GM12878 (cell line): ENCODE data around the gene HOXD10.

ENCODE experiments used
- BCL3 ChIP-seq: IDR thresholded peaks from 2 replicates; pipeline ENCODE4 v1.6.1; 2011; ENCODE audit warnings: borderline replicate concordance, low read depth, mild to moderate bottlenecking, moderate library complexity, low read length; ENCODE audit not compliant: insufficient read depth, poor library complexity, severe bottlenecking
- CEBPZ ChIP-seq: fragments of 150-350 bp; IDR thresholded peaks from 2 replicates; pipeline ENCODE4 v1.6.1; 2016; ENCODE audit warnings: low read depth, low read length
- CHD4 ChIP-seq: fragments of 200-600 bp; sonication (generic); IDR thresholded peaks from 2 replicates; pipeline ENCODE4 v1.6.1; 2016; ENCODE audit warnings: mild to moderate bottlenecking
- CTCF ChIP-seq, 3 experiments: IDR thresholded peaks in 2 of 3; conservative IDR thresholded peaks in 1 of 3; 2 replicates each; pipeline ENCODE4 v1.5.1; 2011; ENCODE audit warnings: low read depth in 3 of 3, low read length in 3 of 3, mild to moderate bottlenecking in 3 of 3, control low read depth in 2 of 3, moderate library complexity in 2 of 3, inconsistent platforms in 1 of 3, mixed read lengths in 1 of 3; ENCODE audit not compliant: control insufficient read depth in 2 of 3, insufficient read depth in 1 of 3; ENCODE audit errors: extremely low read depth in 1 of 3
- NR2C1 ChIP-seq: fragments of 450-650 bp; IDR thresholded peaks from 2 replicates; pipeline ENCODE4 v1.6.1; 2017; ENCODE audit warnings: antibody characterized with exemption, mild to moderate bottlenecking, moderate library complexity
- POLR2A ChIP-seq: IDR thresholded peaks from 2 replicates; pipeline ENCODE4 v1.6.1; 2011; ENCODE audit warnings: low read depth, mild to moderate bottlenecking, low read length
- RAD21 ChIP-seq: IDR thresholded peaks from 2 replicates; pipeline ENCODE4 v1.6.1; 2011; ENCODE audit warnings: mild to moderate bottlenecking, low read depth, low read length, moderate library complexity; ENCODE audit not compliant: insufficient read depth
- RFX5 ChIP-seq: IDR thresholded peaks from 2 replicates; pipeline ENCODE4 v1.6.1; 2011; ENCODE audit warnings: low read depth, low read length, improper control_type of control experiment

GRCh38 chr2:176114930-176115625, 1.5 kb upstream of the HOXD10 start:
- no peak for TF ChIP-seq NR2C1
- TF ChIP-seq CEBPZ: no peak
- TF ChIP-seq CTCF (IDR thresholded peaks at IDR 0.05 in 2 of 3, conservative IDR thresholded peaks at IDR 0.05 in 1 of 3; ENCODE audit: control insufficient read depth in 2 of 3, extremely low read depth in 1 of 3, insufficient read depth in 1 of 3, low read depth in 3 of 3, low read length in 3 of 3): no peak
- TF ChIP-seq POLR2A: no peak
- TF ChIP-seq BCL3: no peak
- TF ChIP-seq CHD4: no peak
- TF ChIP-seq RAD21: no peak
- no peak for TF ChIP-seq RFX5
